ENCODE measurements around the gene ANKRD55.

Gene ANKRD55

DNA sequence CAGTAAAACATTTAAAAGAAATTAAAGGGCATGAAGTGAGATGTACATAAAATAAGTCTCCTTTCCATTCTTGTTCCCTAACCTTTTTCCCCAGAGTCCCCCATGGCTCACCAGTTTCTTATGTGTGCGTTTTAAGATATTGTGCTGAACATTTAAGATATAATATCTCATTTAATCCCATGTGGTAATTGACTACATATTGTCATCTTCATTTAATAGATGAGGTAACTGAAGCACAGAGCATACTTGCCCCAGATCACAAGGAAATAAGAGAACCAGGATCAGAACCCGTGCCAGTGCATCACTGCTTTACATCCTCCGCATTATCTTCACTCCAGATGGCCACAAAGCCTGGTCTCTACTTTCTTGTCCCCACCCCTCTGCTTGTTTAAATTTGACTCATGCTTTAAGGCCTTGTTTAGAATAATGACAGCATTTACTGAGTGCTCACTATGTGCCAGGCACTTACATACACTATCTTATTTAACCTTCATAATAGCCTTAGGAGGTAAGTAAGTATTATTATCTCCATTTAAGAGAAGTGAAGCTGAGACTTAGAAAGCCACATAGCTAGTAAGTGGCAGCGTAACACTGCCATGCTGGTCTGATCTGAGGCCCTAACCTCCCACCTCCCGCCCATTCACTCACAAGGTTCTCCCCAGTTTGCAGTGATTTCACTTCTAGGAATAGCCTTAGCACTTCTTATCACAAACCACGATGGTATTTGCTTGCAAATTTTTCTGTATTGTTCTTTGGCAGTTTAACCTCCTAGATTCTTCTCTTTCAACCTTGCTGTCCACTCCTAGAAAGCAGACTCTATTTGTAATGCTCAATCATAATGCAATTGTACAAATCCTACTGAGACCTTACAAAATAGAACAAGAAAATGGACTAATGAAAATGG, 160.0 kb downstream of the ANKRD55 start:
- DNase-seq = no peak

DNA sequence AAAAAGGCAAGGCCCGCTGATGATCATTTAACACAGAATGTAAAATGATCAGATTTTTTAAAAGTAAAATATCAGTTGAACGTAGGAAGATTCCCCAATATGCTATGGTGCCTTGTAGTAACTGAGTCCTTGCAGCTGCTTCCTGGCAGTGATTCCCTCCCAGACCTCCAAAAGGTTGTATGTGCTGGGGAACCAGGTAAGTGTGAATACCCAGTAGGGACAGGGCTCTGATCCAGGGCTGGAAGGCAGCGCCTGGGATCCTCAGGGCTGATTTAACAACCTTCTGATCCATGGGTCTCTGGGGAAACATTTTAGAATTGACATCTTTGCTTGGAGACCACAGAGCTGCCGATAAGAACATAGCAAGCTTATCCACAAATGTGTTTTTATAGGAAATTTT, 161.7 kb downstream of the ANKRD55 start:
- no peak for DNase-seq

DNA sequence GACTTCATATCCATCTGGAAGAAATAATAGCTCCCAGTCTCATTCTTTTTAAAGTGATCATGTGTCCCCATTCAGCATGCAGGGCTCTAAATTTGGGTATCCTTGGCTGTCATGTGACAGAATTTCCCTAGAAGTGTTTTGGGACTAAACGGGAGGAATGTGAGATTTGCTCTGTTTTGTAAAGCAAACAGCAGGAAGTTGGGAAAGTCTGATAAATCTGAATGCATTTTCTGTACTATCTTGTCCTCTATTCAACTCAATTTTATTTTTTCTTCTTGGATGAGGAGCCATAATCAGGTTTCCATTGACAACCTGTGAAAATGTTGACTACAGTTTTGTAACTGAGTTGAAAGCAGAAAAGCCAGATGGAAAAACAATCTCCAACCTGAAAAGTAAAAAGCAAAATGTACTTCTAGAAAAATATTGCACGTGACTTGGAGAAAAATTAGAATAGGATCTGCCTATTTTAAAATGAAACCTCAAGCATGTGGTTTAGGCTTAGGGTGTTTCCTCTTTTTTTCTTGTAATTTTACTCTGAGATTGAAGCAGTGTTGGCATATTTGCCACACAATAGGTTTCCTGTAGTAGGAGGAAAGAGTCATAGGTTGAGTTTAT, 162.2 kb downstream of the ANKRD55 start:
- DNase-seq = no peak

DNA sequence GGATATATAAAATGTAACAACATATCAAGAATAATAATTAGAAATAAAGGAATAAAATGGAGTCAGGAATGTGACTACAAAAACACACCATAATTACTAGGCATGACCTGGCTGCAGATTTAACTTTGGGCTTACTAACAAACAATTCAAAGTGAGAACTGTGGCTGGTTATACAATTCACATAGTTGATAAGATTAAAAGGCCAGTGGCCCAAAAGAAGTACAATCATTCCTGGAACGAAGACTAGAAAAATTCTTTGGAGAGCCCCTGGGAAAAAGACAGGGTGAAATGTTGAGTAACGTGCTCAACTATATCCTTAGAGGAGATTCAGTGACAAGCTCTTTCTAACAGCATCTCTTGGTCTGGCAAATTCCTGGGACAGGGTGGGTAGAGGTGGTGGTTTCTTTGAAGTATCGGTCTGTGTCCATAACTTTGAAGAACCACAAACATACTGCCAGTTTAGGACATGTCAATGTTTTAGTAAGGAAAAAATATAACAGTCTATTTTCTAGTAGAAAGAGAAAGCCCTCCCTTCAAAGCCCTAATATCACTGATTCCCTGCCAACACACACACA, 163.4 kb downstream of the ANKRD55 start:
- no peak for DNase-seq

DNA sequence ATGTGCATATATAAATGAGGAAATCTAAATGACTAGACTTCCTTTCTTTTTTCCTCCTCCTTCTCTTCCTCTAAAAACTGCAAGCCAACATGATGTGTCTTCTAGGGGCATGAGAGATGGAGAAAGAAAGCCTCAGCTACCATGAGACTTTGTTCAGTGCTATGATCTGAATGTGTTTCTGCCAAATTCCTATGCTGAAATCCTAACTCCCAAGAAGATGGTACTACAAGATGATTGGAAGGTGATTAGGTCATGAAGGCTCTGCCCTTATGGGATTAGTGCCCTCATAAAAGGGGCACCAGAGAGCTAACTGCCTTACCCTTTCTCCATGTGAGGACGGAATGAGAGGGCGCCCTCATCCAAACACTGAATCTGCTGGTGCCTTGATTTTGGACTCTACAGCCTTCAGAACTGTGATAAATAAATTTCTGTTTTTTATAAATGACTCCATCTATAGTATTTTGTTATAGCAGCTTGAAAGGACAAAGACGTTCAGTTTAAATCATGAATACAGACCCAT, 166.1 kb downstream of the ANKRD55 start:
- DNase-seq = no peak

DNA sequence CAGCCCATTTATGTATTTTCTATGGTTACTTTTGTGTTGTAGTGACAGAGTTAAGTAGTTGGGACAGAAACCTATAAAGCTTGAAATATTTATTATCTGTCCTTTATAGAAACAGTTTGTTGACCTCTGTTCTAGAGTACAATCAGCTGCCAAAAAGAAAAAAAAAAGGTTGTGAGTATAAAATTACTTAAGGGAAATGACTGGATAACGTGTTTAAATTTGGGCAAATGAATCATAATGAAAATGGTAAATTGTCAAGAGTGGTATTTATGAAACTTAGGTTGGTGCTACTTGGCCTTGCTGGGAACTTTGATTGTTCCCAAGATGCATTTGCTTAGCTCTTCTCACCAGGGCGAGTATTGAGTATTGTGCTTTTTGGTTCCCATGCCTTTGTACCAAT, 168.1 kb downstream of the ANKRD55 start:
- DNase-seq = no peak

DNA sequence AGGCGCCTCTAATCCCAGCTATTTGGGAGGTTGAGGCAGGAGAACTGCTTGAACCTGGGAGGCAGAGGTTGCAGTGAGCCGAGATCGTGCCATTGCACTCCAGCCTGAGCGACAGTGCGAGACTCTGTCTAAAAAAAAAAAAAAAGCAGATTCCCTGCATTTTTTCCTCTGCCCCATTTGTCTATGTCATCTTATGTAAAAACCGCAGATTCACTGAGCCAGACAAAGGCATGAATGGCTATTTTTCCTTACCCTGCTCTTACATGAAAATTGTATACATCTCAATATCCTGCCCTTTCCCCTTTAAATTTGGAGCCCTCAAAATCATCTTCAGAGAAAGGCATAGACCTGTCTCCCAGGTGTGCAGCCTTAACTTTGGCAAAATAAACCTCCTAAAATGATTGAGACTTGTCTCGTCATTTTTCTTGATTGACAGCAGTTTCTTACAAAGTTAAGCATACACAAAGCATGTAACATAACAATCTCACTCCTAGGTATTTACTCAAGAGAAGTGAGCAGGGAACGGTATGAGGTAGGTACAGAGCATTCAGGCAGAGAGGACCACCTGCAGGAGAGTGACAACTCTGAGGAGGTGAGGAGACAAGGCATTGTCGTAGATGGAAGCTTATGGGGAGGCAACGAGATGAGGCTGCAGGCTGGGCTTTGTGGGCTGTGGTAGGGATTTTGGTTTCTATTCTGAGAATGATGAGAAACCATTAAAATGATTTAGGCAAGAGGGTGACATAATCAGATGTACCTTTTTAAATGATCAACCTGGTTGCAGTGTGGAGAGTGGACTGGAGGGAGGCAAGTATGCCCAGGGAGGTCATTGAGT, 172.6 kb downstream of the ANKRD55 start:
- no peak for DNase-seq

DNA sequence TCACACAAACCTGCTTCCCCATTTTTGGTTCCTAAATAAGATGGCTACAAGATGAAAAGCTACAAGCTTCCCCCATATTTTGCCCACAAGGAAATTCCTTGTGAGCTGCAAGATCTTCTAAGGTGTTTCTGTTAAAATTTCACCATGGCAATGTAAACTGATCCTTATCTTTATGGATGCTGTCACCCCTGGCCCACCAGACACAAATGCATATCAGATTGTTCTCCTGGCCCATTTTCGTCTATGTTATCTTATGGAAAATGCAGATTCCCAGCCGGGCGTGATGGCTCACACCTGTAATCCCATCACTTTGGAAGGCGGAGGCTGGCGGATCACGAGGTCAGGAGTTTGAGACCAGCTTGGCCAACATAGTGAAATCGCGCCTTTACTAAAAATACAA, 173.3 kb downstream of the ANKRD55 start:
- DNase-seq = no peak

DNA sequence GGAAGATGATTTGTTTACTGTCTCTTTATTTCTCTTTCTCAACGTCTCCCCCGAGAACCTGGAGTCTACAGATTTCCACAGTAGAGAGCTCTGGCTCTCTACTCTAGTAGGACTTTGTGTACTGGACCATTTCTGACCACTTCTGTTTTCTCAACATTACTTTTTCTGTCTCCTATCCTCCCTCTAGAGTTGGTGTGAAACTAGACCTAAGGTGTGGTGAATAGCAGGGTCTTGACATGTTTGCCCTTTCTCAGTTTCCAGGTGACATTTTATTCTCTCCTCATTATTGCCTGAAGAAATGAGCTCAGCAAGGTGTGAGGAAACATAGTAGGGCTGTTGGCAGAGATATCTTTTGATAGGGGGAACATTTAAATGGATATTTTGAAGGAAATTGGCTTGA, 176.3 kb downstream of the ANKRD55 start:
- DNase-seq = no peak

DNA sequence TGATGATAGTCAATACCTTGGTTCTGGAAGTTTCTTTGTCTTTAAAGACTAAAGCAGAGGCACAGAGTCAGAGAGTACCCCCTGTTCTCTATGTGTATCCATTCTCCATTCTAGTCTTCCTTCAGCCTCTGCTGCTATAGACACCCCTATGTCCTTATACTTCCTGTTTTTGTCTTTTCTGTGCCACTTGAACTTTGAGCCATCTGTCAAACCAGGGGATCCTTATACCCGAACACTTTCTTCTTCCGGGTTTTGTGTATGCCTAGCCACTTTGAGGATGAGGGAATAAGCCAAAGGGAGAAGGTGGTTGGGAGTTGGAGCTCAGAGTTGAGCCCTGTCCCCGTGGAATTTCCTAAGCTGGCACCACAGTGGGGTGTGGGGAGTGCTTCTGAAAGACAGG, 177.3 kb downstream of the ANKRD55 start:
- no peak for DNase-seq

DNA sequence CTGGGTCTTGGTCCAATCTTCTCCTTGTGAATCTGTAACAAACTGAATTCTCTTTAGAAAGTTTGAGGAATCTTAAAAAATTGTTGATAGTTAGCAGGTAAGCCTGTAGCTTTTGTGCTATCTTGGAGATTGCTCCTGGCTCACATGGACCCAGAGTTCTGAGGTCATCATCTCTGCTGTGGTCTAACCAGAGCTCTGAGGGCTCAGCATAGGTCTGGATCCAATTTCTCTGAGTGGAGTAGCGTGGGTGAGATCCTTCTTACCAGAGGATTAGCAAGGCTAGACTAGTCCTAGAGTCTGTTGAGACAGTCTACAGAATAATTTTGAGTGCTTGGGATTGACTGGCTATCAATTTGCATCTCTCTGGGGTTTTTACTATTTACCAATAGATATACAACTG, 177.8 kb downstream of the ANKRD55 start:
- no peak for DNase-seq

DNA sequence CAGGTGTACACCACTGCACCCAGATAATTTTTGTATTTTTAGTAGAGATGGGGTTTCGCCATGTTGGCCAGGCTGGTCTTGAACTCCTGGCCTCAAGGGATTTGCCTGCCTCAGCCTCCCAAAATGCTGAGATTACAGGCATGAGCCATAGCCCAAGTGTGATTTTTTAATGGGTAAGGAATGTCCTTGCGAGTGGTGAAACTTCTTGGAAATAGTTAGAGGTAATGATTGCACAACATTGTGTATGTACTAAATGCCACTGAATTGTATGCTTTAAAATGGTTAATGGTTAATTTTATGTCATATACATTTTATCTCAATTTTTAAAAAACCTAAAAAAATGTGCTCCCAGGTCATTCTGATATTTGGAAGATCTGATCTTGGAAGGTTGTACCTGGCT, 178.5 kb downstream of the ANKRD55 start:
- no peak for DNase-seq

DNA sequence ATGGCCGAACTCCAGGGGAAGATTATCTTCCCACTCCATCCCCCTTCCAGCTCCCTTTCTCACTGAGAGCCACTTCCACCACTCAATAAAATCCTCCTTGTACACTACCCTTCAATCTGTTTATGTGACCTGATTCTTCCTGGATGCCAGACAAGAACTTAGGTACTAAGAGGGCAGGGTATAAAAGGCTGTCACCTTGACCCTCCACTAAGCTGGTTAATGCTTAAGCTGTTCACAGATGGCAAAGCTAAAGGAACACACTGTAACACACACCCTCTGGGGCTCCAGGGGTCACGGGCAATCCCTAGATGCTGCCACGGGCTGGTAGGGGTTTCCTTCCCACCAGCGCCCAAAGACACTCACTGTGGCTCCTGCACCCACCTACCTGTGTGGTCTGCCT, 179.8 kb downstream of the ANKRD55 start:
- DNase-seq = no peak

DNA sequence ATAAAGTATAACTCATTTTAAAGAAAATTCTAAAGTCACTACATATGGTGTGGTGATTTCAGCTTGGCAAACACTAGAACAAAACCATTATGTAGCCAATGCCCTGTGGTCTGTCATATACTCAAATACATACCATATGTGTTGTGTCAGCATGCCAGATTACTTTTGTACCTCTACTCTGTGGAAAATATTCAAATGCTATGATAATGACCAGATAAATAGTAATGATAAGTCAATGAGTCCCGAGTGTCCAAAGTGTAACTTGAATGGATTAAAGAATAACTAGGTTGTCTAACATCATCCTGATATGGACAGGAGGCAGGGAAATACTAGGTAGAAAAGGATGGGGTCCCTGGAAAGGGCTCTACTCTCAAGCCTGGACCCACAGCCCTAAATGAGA, 180.4 kb downstream of the ANKRD55 start:
- no peak for DNase-seq

DNA sequence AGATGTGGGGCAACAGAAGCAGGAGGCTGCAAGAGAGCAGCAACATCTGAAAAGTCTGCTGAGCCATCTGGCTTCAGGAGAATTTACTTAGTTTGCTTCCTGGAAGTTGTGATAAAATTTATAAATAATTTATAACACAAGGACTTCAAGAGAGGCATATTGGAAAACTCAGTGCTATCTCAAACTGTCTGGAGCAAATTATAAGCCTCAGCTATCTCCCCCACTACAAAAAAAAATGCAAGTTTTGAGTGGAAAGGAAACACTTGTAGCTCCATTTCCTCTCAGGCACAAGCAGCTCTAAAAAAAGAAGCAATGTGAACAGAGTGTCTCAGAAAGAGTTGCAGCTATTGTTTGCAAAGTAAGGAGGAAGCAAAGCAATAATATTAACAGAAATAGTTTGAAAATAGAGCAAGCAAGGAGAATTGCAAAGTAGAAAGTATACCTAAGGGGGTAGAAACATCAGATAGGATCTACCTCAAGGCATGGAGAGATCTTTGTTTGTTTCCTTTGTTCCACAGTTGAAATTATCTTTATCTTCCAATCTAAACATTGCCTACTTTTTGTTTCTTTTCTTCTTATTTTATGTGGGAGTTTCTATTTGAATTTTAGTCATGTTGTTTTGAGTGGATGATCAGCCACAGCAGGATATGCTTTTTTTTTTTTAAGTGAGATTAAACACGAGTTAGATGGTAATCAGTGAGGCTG, 182.4 kb downstream of the ANKRD55 start:
- no peak for DNase-seq

Measured in right hindlimb (tissue), 1 donor.